Stimulated activated CD8-positive, alpha-beta memory T cell treated with anti-CD3 and anti-CD28 coated beads, Interleukin-12 subunit alpha, Interleukin-12 subunit beta, amount 100 ng/mL, for 24 hours (primary cell): ENCODE measurements around the gene TRMU.
"Not testable (repeated sequence)": the region's sequence is repeated elsewhere in the genome, so short reads cannot be mapped to it uniquely, and the experiment has no call there.

Experiments
- DNase-seq: peaks from one replicate; pipeline ENCODE4 v3.0.0-alpha.2; 2020; ENCODE audit errors: extremely low read depth

Gene TRMU

GRCh38 chr22:46300491-46300890 lies 35.0 kb upstream of the TRMU start:
- DNase-seq = no peak

- no peak for DNase-seq
Measured at GRCh38 chr22:46303347-46303965, 32.1 kb upstream of the TRMU start.

- no peak for DNase-seq
Measured at GRCh38 chr22:46308283-46308988, 27.1 kb upstream of the TRMU start.

GRCh38 chr22:46309526-46310085 lies 25.9 kb upstream of the TRMU start:
- DNase-seq = no peak

- no peak for DNase-seq
Measured at GRCh38 chr22:46312056-46312455, 23.5 kb upstream of the TRMU start.

GRCh38 chr22:46312848-46313247 lies 22.7 kb upstream of the TRMU start:
- not testable (repeated sequence) for DNase-seq

GRCh38 chr22:46315976-46316375 lies 19.5 kb upstream of the TRMU start:
- DNase-seq = no peak

GRCh38 chr22:46317646-46318045 lies 17.9 kb upstream of the TRMU start:
- no peak for DNase-seq

- DNase-seq = no peak
Measured at GRCh38 chr22:46318576-46318975, 16.9 kb upstream of the TRMU start.

- DNase-seq = no peak
Measured at GRCh38 chr22:46319319-46319718, 16.2 kb upstream of the TRMU start.

- no peak for DNase-seq
Measured at GRCh38 chr22:46320166-46320710, 15.3 kb upstream of the TRMU start.

GRCh38 chr22:46320716-46321386 lies 14.7 kb upstream of the TRMU start:
- no peak for DNase-seq

- no peak for DNase-seq
Measured at GRCh38 chr22:46322711-46323110, 12.8 kb upstream of the TRMU start.

GRCh38 chr22:46323162-46323561 lies 12.4 kb upstream of the TRMU start:
- DNase-seq = no peak

GRCh38 chr22:46326066-46326680 lies 9.3 kb upstream of the TRMU start:
- DNase-seq = no peak

GRCh38 chr22:46327691-46328465 lies 7.6 kb upstream of the TRMU start:
- no peak for DNase-seq

- no peak for DNase-seq
Measured at GRCh38 chr22:46328797-46329196, 6.7 kb upstream of the TRMU start.

- no peak for DNase-seq
Measured at GRCh38 chr22:46329616-46330015, 5.9 kb upstream of the TRMU start.

- no peak for DNase-seq
Measured at GRCh38 chr22:46330426-46330825, 5.1 kb upstream of the TRMU start.

- DNase-seq = no peak
Measured at GRCh38 chr22:46331496-46331895, 4.0 kb upstream of the TRMU start.
